H9 (cell line): Measurements from ENCODE around the gene THRB. TPM values are rescaled to one million over a fixed set of nuclear protein-coding genes. Genes with fewer than 3 reads are reported as not detected.

Experiments used
- DNase-seq: peaks from one replicate; pipeline ENCODE4 v3.0.0-alpha.2; 2017
- H2AFZ ChIP-seq: one replicate; pipeline ENCODE4 v1.6.1; 2013; ENCODE audit warnings: mild to moderate bottlenecking, low read length, control low read depth, moderate library complexity
- H2AK5ac ChIP-seq: 2 replicates; pipeline ENCODE4 v1.6.1; 2013; ENCODE audit warnings: low read length, control low read depth, mixed read lengths; ENCODE audit not compliant: insufficient read length
- H2BK120ac ChIP-seq: one replicate; pipeline ENCODE4 v1.6.1; 2013; ENCODE audit warnings: low read depth, mild to moderate bottlenecking, low read length, control low read depth, inconsistent platforms; ENCODE audit not compliant: poor library complexity, severe bottlenecking
- H2BK12ac ChIP-seq: 2 replicates; pipeline ENCODE4 v1.6.1; 2013; ENCODE audit warnings: low read length, control low read depth, mixed read lengths, low read depth; ENCODE audit not compliant: insufficient read length
- H2BK15ac ChIP-seq: 2 replicates; pipeline ENCODE4 v1.6.1; 2013; ENCODE audit warnings: low read depth, low read length, control low read depth
- H2BK20ac ChIP-seq: one replicate; pipeline ENCODE4 v1.6.1; 2013; ENCODE audit warnings: low read depth, mild to moderate bottlenecking, low read length, control low read depth, inconsistent platforms; ENCODE audit not compliant: poor library complexity, severe bottlenecking
- H2BK5ac ChIP-seq: 2 replicates; pipeline ENCODE4 v1.6.1; 2013; ENCODE audit warnings: low read length, control low read depth, mixed read lengths; ENCODE audit not compliant: insufficient read length
- H3K14ac ChIP-seq: 2 replicates; pipeline ENCODE4 v1.6.1; 2013; ENCODE audit warnings: low read length, control low read depth; ENCODE audit not compliant: insufficient read depth
- H3K18ac ChIP-seq: 2 replicates; pipeline ENCODE4 v1.6.1; 2013; ENCODE audit warnings: low read depth, mild to moderate bottlenecking, mixed read lengths, low read length, control low read depth; ENCODE audit not compliant: insufficient read length
- H3K23ac ChIP-seq: 2 replicates; pipeline ENCODE4 v1.6.1; 2013; ENCODE audit warnings: low read length, control low read depth, mixed read lengths, low read depth; ENCODE audit not compliant: insufficient read length
- H3K23me2 ChIP-seq: 2 replicates; pipeline ENCODE4 v1.6.1; 2013; ENCODE audit warnings: low read depth, mild to moderate bottlenecking, mixed read lengths, low read length, control low read depth; ENCODE audit not compliant: insufficient read length, poor library complexity, severe bottlenecking
- H3K27ac ChIP-seq: 2 replicates; pipeline ENCODE4 v1.5.1; 2013; ENCODE audit warnings: low read length, control low read depth, mixed read lengths, low read depth; ENCODE audit not compliant: insufficient read length
- H3K27me3 ChIP-seq: 2 replicates; pipeline ENCODE4 v1.6.1; 2013; ENCODE audit warnings: low read length, control low read depth, inconsistent platforms; ENCODE audit not compliant: insufficient read depth
- H3K4ac ChIP-seq: 2 replicates; pipeline ENCODE4 v1.6.1; 2013; ENCODE audit warnings: low read depth, mild to moderate bottlenecking, control low read depth, inconsistent platforms, low read length, moderate library complexity
- H3K4me1 ChIP-seq: 2 replicates; pipeline ENCODE4 v1.6.1; 2013; ENCODE audit warnings: low read length, control low read depth, inconsistent platforms; ENCODE audit not compliant: insufficient read depth
- H3K4me2 ChIP-seq: 2 replicates; pipeline ENCODE4 v1.6.1; 2013; ENCODE audit warnings: low read length, control low read depth, mixed read lengths; ENCODE audit not compliant: insufficient read length, insufficient read depth
- H3K56ac ChIP-seq: 2 replicates; pipeline ENCODE4 v1.6.1; 2013; ENCODE audit warnings: low read depth, mild to moderate bottlenecking, mixed read lengths, low read length, control low read depth; ENCODE audit not compliant: insufficient read length
- H3K79me1 ChIP-seq: 2 replicates; pipeline ENCODE4 v1.6.1; 2013; ENCODE audit warnings: low read depth, mild to moderate bottlenecking, moderate library complexity, low read length, control low read depth, inconsistent platforms; ENCODE audit not compliant: insufficient read depth, poor library complexity, severe bottlenecking
- H3K79me2 ChIP-seq: 2 replicates; pipeline ENCODE4 v1.6.1; 2013; ENCODE audit warnings: low read length, control low read depth, inconsistent platforms; ENCODE audit not compliant: insufficient read depth
- H3K9ac ChIP-seq: 2 replicates; pipeline ENCODE4 v1.6.1; 2013; ENCODE audit warnings: low read length, control low read depth, mixed read lengths; ENCODE audit not compliant: insufficient read length; ENCODE audit errors: extremely low read depth
- H3K9me3 ChIP-seq: one replicate; pipeline ENCODE4 v1.6.1; 2013; ENCODE audit warnings: low read depth, low read length, inconsistent platforms; ENCODE audit not compliant: control insufficient read depth
- H3T11ph ChIP-seq: one replicate; pipeline ENCODE4 v1.6.1; 2013; ENCODE audit warnings: mild to moderate bottlenecking, low read length, control low read depth, inconsistent platforms
- H4K20me1 ChIP-seq: one replicate; pipeline ENCODE4 v1.6.1; 2013; ENCODE audit not compliant: control insufficient read depth, insufficient read length, insufficient read depth
- H4K5ac ChIP-seq: 2 replicates; pipeline ENCODE4 v1.6.1; 2013; ENCODE audit warnings: low read depth, mild to moderate bottlenecking, mixed read lengths, low read length, control low read depth; ENCODE audit not compliant: insufficient read length
- H4K8ac ChIP-seq: replicated peaks from 2 replicates; pipeline ENCODE4 v1.6.1; 2013; ENCODE audit warnings: low read length, control low read depth, mixed read lengths, low read depth; ENCODE audit not compliant: insufficient read length
- H4K91ac ChIP-seq: 2 replicates; pipeline ENCODE4 v1.6.1; 2013; ENCODE audit warnings: low read depth, mild to moderate bottlenecking, moderate library complexity, mixed read lengths, low read length, control low read depth; ENCODE audit not compliant: insufficient read length
- H3K27ac Mint-ChIP-seq, 3 experiments: 2 replicates in 2 of 3; 3 replicates in 1 of 3; pipeline ENCODE4 v1.8.0; 2020 to 2021; ENCODE audit warnings: mixed read lengths in 3 of 3, mild to moderate bottlenecking in 1 of 3, moderate library complexity in 1 of 3
- H3K27me3 Mint-ChIP-seq: 2 replicates; pipeline ENCODE4 v1.8.0; 2021; ENCODE audit warnings: low read depth, mild to moderate bottlenecking, moderate library complexity, mixed read lengths
- H3K36me3 Mint-ChIP-seq, 3 experiments: 2 replicates in 2 of 3; 3 replicates in 1 of 3; pipeline ENCODE4 v1.8.0; 2020 to 2021; ENCODE audit warnings: low read depth in 3 of 3, mixed read lengths in 3 of 3; ENCODE audit not compliant: insufficient read depth in 1 of 3
- H3K4me1 Mint-ChIP-seq, 2 experiments: 2 replicates each; pipeline ENCODE4 v1.8.0; 2020; ENCODE audit warnings: mixed read lengths in 2 of 2
- H3K4me3 Mint-ChIP-seq, 2 experiments: 2 replicates in 1 of 2; 3 replicates in 1 of 2; pipeline ENCODE4 v1.8.0; 2020 to 2021; ENCODE audit warnings: mild to moderate bottlenecking in 2 of 2, mixed read lengths in 2 of 2, moderate library complexity in 1 of 2
- H3K9me3 Mint-ChIP-seq, 2 experiments: 2 replicates in 1 of 2; 3 replicates in 1 of 2; pipeline ENCODE4 v1.8.0; 2020; ENCODE audit warnings: mild to moderate bottlenecking in 2 of 2, mixed read lengths in 2 of 2, moderate library complexity in 1 of 2
- WGBS: extraction: QIAGEN DNeasy Blood & Tissue Kit; methylation state at CpG from one replicate; pipeline ENCODE4 v1.1.7; 2013; ENCODE audit warnings: missing lambda C conversion rate, low lambda C conversion rate, mixed read lengths; ENCODE audit not compliant: insufficient read length; ENCODE audit errors: extremely low coverage; 5-methylcytosine and 5-hydroxymethylcytosine counted together
- total RNA-seq: library from RNA; stranded (reverse); gene quantifications from 2 replicates; pipeline ENCODE4 v1.2.1, GENCODE V29; 2021
- TF ChIP-seq, protein P1 (sequence below): fragments of 200-600 bp; sonication (generic); conservative IDR thresholded peaks from 3 replicates; pipeline ENCODE4 v1.8.0; 2021; ENCODE audit warnings: antibody characterized with exemption, mild to moderate bottlenecking

Gene THRB
- total RNA-seq, 1 experiment from 2014 or later, result 8.6 TPM

- Histone ChIP-seq H2BK5ac (no peak overlapping the region), H3K56ac (no peak overlapping the region), H3K27ac (no peak overlapping the region), H2BK20ac (no peak overlapping the region), H3K9me3 (no peaks in the 10 kb centered on the region), H3K79me1 (no peaks in the 10 kb centered on the region), H2BK120ac (no peak overlapping the region), H2AFZ (no peak overlapping the region), H3K23me2 (no peaks in the 10 kb centered on the region), H4K91ac (no peak overlapping the region), H3K9ac (no peak overlapping the region), H2BK15ac (no peak overlapping the region), H2AK5ac (no peak overlapping the region), H3K4me1 (no peaks in the 10 kb centered on the region), H4K20me1 (no peaks in the 10 kb centered on the region), H3K79me2 (no peaks in the 10 kb centered on the region), H3K23ac (no peak overlapping the region), H4K8ac (no peak overlapping the region), H3K4ac (no peak overlapping the region), H3T11ph (no peak overlapping the region), H2BK12ac (no peak overlapping the region), H3K4me2 (no peak overlapping the region), H4K5ac (no peak overlapping the region), H3K27me3 (no peaks in the 10 kb centered on the region), H3K18ac (no peak overlapping the region), H3K14ac (no peak overlapping the region)
- WGBS, result no CpG with 5 or more reads among the region's 1 CpG
- Mint-ChIP-seq H3K27ac (no peak overlapping the region), H3K9me3 (no peaks in the 10 kb centered on the region), H3K36me3 (peaks cover 0 to 2% (median 0%) of the 10 kb centered on the region in 3 experiments; a peak in 1 of 7 replicates), H3K4me1 (no peaks in the 10 kb centered on the region; a peak in 1 of 4 replicates), H3K27me3 (no peaks in the 10 kb centered on the region), H3K4me3 (no peak overlapping the region)
- TF ChIP-seq, protein P1, sequence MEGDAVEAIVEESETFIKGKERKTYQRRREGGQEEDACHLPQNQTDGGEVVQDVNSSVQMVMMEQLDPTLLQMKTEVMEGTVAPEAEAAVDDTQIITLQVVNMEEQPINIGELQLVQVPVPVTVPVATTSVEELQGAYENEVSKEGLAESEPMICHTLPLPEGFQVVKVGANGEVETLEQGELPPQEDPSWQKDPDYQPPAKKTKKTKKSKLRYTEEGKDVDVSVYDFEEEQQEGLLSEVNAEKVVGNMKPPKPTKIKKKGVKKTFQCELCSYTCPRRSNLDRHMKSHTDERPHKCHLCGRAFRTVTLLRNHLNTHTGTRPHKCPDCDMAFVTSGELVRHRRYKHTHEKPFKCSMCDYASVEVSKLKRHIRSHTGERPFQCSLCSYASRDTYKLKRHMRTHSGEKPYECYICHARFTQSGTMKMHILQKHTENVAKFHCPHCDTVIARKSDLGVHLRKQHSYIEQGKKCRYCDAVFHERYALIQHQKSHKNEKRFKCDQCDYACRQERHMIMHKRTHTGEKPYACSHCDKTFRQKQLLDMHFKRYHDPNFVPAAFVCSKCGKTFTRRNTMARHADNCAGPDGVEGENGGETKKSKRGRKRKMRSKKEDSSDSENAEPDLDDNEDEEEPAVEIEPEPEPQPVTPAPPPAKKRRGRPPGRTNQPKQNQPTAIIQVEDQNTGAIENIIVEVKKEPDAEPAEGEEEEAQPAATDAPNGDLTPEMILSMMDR, result no peak
- no peak for DNase-seq
Measured at GRCh38 chr3:24142127-24142526, 352.5 kb downstream of the THRB start.
